WTC11 (cell line): ENCODE measurements around the gene RASA1.

Experiments
- CDX4 ChIP-seq: fragments of 250-450 bp; sonication (Bioruptor Pico); IDR thresholded peaks from 2 replicates; pipeline ENCODE4 v1.9.0; 2021; ENCODE audit warnings: moderate library complexity, mild to moderate bottlenecking, inconsistent platforms, borderline replicate concordance
- CREM ChIP-seq: sonication (generic); formaldehyde crosslinking; IDR thresholded peaks from 2 replicates; pipeline ENCODE4 v1.8.1; 2022; ENCODE audit warnings: mild to moderate bottlenecking, missing genetic modification reagents, moderate library complexity
- CTCF ChIP-seq: fragments of 200-600 bp; IDR thresholded peaks from 2 replicates; pipeline ENCODE4 v1.8.0; 2022; ENCODE audit warnings: antibody characterized with exemption
- SMAD3 ChIP-seq: sonication (generic); formaldehyde crosslinking; IDR thresholded peaks from 2 replicates; pipeline ENCODE4 v1.8.0; 2022; ENCODE audit warnings: missing genetic modification reagents, mild to moderate bottlenecking, borderline replicate concordance
- ZNF263 ChIP-seq: sonication (generic); formaldehyde crosslinking; IDR thresholded peaks from 2 replicates; pipeline ENCODE4 v1.8.1; 2022; ENCODE audit warnings: low read depth, mild to moderate bottlenecking, moderate library complexity, missing genetic modification reagents

- TF ChIP-seq CDX4 (CRISPR knock-in tag) (no peak), CTCF (no peak), CREM (CRISPR knock-in tag) (no peak), ZNF263 (CRISPR knock-in tag) (no peak), SMAD3 (no peak)
These were observed 124.5 kb downstream of the RASA1 start for GRCh38 chr5:87392170-87392569.
